HCT116 (cell line): ENCODE measurements around the gene IFNL3. TPM values are rescaled to one million over a fixed set of nuclear protein-coding genes. Genes with fewer than 3 reads are reported as not detected.
"Not testable (repeated sequence)": the region's sequence is repeated elsewhere in the genome, so short reads cannot be mapped to it uniquely, and the experiment has no call there.

Experiments used
- ATAC-seq: fragments of 200-7000 bp; cut with Tn5 transposase; 2 replicates; pipeline ENCODE4 v1.9.1; 2020; ENCODE audit warnings: mild to moderate bottlenecking, moderate library complexity
- Bru-seq: library from RNA; stranded (reverse); fragments of 400-500 nt; gene quantifications from one replicate; lab custom pipeline; 2021; lab: Mats Ljungman, UMichigan
- BruChase-seq, 2 experiments: library from RNA; stranded (reverse); fragments of 400-500 nt; gene quantifications; one replicate each; lab custom pipeline; 2021; lab: Mats Ljungman, UMichigan
- BruUV-seq: library from RNA; stranded (reverse); fragments of 400-500 nt; replicated peaks from 2 replicates; lab custom pipeline; 2021; lab: Mats Ljungman, UMichigan
- CTCF ChIA-PET: fragments of 300-600 bp; sonication (Branson Sonifier 250); formaldehyde crosslinking; loops from one replicate; lab custom pipeline; 2021; ENCODE audit warnings: antibody characterized with exemption; lab: Charles Lee
- POLR2A ChIA-PET: fragments of 300-600, 350-600 bp; sonication (Branson Sonifier 250); formaldehyde crosslinking; loops from one replicate; lab custom pipeline; 2021; ENCODE audit warnings: antibody characterized with exemption; lab: Charles Lee
- RAD21 ChIA-PET, 2 experiments: fragments of 300-600 bp; sonication (Branson Sonifier 250); formaldehyde crosslinking; loops; one replicate each; lab custom pipeline; 2023; ENCODE audit warnings: low total read pairs in 2 of 2; ENCODE audit not compliant: uncharacterized antibody in 2 of 2, unreplicated experiment in 2 of 2, low non-redundant PET in 1 of 2; lab: Charles Lee
- DNase-seq: peaks from one replicate; pipeline ENCODE4 v3.0.0-alpha.2; 2010; ENCODE audit warnings: low read depth, low spot score
- H2AFZ ChIP-seq: fragments of 200-600 bp; shearing (Covaris generic), sonication (generic); 2 replicates; pipeline ENCODE4 v1.6.1; 2017; ENCODE audit warnings: low read depth, mixed run types, mixed read lengths, antibody characterized with exemption, low read length; ENCODE audit not compliant: poor library complexity, severe bottlenecking
- H3K27ac ChIP-seq: 2 replicates; pipeline ENCODE4 v1.5.1; 2012; ENCODE audit warnings: low read depth, low read length
- H3K27me3 ChIP-seq: fragments of 200-600 bp; sonication (generic); 2 replicates; pipeline ENCODE4 v1.6.1; 2016; ENCODE audit warnings: mixed run types, low read length, mixed read lengths; ENCODE audit not compliant: insufficient read depth
- H3K36me3 ChIP-seq, 2 experiments: fragments of 200-500 bp in 1 of 2; fragments of 200-600 bp in 1 of 2; sonication (Bioruptor generic) in 1 of 2; sonication (generic) in 1 of 2; 2 replicates each; pipeline versions ENCODE4 v1.5.1 to v1.6.1; 2014 to 2016; ENCODE audit warnings: low read length in 2 of 2, inconsistent platforms in 1 of 2, mixed read lengths in 1 of 2, mixed run types in 1 of 2; ENCODE audit not compliant: insufficient read depth in 2 of 2, control insufficient read depth in 1 of 2
- H3K4me1 ChIP-seq, 2 experiments: fragments of 200-600 bp in 1 of 2; sonication (generic) in 1 of 2; 2 replicates each; pipeline versions ENCODE4 v1.5.1 to v1.6.1; 2012 to 2017; ENCODE audit warnings: low read length in 2 of 2, inconsistent platforms in 1 of 2, mild to moderate bottlenecking in 1 of 2, mixed read lengths in 1 of 2, mixed run types in 1 of 2, moderate library complexity in 1 of 2; ENCODE audit not compliant: insufficient read depth in 2 of 2, control insufficient read depth in 1 of 2
- H3K4me2 ChIP-seq: fragments of 200-600 bp; sonication (generic); 2 replicates; pipeline ENCODE4 v1.6.1; 2017; ENCODE audit warnings: mixed run types, low read length, mixed read lengths
- H3K4me3 ChIP-seq, 2 experiments: fragments of 200-600 bp in 1 of 2; sonication (generic) in 1 of 2; replicated peaks in 1 of 2; 2 replicates each; pipeline ENCODE4 v1.5.1; 2011 to 2016; ENCODE audit warnings: low read length in 2 of 2, control low read depth in 1 of 2, low read depth in 1 of 2, mild to moderate bottlenecking in 1 of 2, mixed read lengths in 1 of 2, mixed run types in 1 of 2
- H3K79me2 ChIP-seq: fragments of 200-600 bp; sonication (generic); 2 replicates; pipeline ENCODE4 v1.6.1; 2017; ENCODE audit warnings: mild to moderate bottlenecking, mixed run types, low read length, moderate library complexity, mixed read lengths; ENCODE audit not compliant: insufficient read depth
- H3K9ac ChIP-seq: fragments of 200-600 bp; sonication (generic); 2 replicates; pipeline ENCODE4 v1.6.1; 2016; ENCODE audit warnings: low read length, mixed read lengths
- H3K9me2 ChIP-seq: fragments of 200-600 bp; sonication (generic), shearing (Covaris generic); 2 replicates; pipeline ENCODE4 v1.6.1; 2017; ENCODE audit warnings: mixed run types, mild to moderate bottlenecking, moderate library complexity; ENCODE audit not compliant: insufficient read depth
- H3K9me3 ChIP-seq, 2 experiments: fragments of 200-500 bp in 1 of 2; fragments of 200-600 bp in 1 of 2; sonication (Bioruptor generic) in 1 of 2; sonication (generic) in 1 of 2; 2 replicates each; pipeline ENCODE4 v1.6.1; 2014 to 2017; ENCODE audit warnings: low read length in 2 of 2, mixed read lengths in 2 of 2, inconsistent platforms in 1 of 2, low read depth in 1 of 2, mild to moderate bottlenecking in 1 of 2, mixed run types in 1 of 2, moderate library complexity in 1 of 2; ENCODE audit not compliant: control insufficient read depth in 1 of 2, insufficient read depth in 1 of 2
- H4K20me1 ChIP-seq: fragments of 200-600 bp; sonication (generic), shearing (Covaris generic); 2 replicates; pipeline ENCODE4 v1.6.1; 2017; ENCODE audit warnings: mixed run types, mild to moderate bottlenecking, moderate library complexity; ENCODE audit not compliant: insufficient read depth
- ATF3 ChIP-seq: IDR thresholded peaks from 2 replicates; pipeline ENCODE4 v1.6.1; 2012
- POLR2AphosphoS5 ChIP-seq: IDR thresholded peaks from 2 replicates; pipeline ENCODE4 v1.6.1; 2011; ENCODE audit warnings: mild to moderate bottlenecking, low read depth, low read length, moderate library complexity
- intact Hi-C: fragments of 100-400 bp; cut with micrococcal nuclease; formaldehyde crosslinking; loops from 2 replicates; pipeline ENCODE4 v1.10.0; 2022
- long read RNA-seq: library from polyadenylated mRNA; unstranded; transcript quantifications from one replicate; pipeline ENCODE4 v2.0.0, GENCODE V29; 2021; ENCODE audit not compliant: unreplicated experiment
- polyA plus RNA-seq: library from polyadenylated mRNA; unstranded; fragments of >200 nt; gene quantifications from 2 replicates; pipeline ENCODE4 v1.2.1, GENCODE V29; 2012; ENCODE audit warnings: missing spikeins
- total RNA-seq: library from RNA; stranded (reverse); gene quantifications from one replicate; pipeline ENCODE4 v1.2.1, GENCODE V29; 2021; ENCODE audit not compliant: unreplicated experiment

Gene IFNL3
- total RNA-seq (not detected), Bru-seq, nascent RNA (not detected), BruChase-seq, experiment 1, labeled RNA remaining after a 6-hour chase (not detected), BruChase-seq, experiment 2, labeled RNA remaining after a 2-hour chase (not detected)
- not detected in 2 replicates for polyA plus RNA-seq
- long read RNA-seq: 0 reads

- H3K36me3 ChIP-seq, H3K9me3 ChIP-seq, RAD21 ChIA-PET, H3K9me2 ChIP-seq, H4K20me1 ChIP-seq, DNase-seq, POLR2A ChIA-PET, BruUV-seq, H3K4me1 ChIP-seq, H3K4me2 ChIP-seq, H3K27ac ChIP-seq, intact Hi-C loops, H2AFZ ChIP-seq, H3K27me3 ChIP-seq, H3K79me2 ChIP-seq, H3K4me3 ChIP-seq, CTCF ChIA-PET, H3K9ac ChIP-seq: not testable (repeated sequence)
- peak; percentile 5; the same call in 1 of the 2 replicates for ATAC-seq
Measured at GRCh38 chr19:39244410-39245100, at the start of gene IFNL3. IFNL3 (minus strand) TSS chr19:39245006; CDS start chr19:39244967, 39 bp downstream.

GRCh38 chr19:39293394-39293793 is 48.6 kb upstream of the IFNL3 start:
- no peaks in the 10 kb centered on the region for H3K36me3 ChIP-seq
- H3K9ac ChIP-seq: no peak overlapping the region
- no peaks in the 10 kb centered on the region for H3K9me2 ChIP-seq
- H3K27me3 ChIP-seq: no peaks in the 10 kb centered on the region
- no peak overlapping the region for H3K4me3 ChIP-seq
- ChIA-PET RAD21 (no interaction called here), CTCF (no interaction called here), POLR2A (no interaction called here)
- no peak for TF ChIP-seq ATF3
- no peak for TF ChIP-seq POLR2AphosphoS5
- H3K4me1 ChIP-seq: peaks cover 2 to 12% of the 10 kb centered on the region in 2 experiments; a peak in 2 of 4 replicates
- ATAC-seq: no peak
- BruUV-seq: no TSS peak
- no peak overlapping the region for H2AFZ ChIP-seq
- H3K27ac ChIP-seq: no peak overlapping the region
- H4K20me1 ChIP-seq: no peaks in the 10 kb centered on the region
- no peak for DNase-seq
- H3K4me2 ChIP-seq: peak overlapping the region; percentile 40; the same call in 1 of the 2 replicates
- no peaks in the 10 kb centered on the region for H3K9me3 ChIP-seq
- H3K79me2 ChIP-seq: no peaks in the 10 kb centered on the region
- intact Hi-C loops: no loop called here
